ENCODE measurements around the gene IDE. TPM values are rescaled to one million over a fixed set of nuclear protein-coding genes. Genes with fewer than 3 reads are reported as not detected.

IDE gene
- total RNA-seq, 6 experiments from 2014 or later = 35.4 to 46.5 (median 39.9) TPM

DNA sequence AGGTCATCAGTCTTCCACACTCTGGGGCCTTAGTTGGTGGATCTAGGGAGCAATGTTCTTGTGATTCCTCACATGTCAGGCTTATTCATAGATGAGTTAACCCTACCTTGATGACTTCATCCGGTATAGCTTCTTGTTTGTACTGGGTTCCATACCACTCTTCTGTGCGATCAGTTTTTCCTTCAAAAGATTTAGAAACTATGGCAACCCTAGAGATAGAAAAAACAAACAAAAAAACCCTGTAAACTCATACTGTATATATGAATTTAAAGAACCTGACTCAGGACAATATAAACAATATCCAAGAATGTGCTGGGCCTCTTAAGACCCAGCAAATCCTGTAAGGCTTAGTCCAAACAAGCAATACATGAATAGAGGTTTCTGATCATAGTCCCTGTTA lies 83.5 kb downstream of the IDE start:
- H3K27ac Mint-ChIP-seq = peak overlapping the region; percentile 74
- H3K9me3 Mint-ChIP-seq = no peaks in the 10 kb centered on the region
- peak; percentile 63 for DNase-seq
- no peak overlapping the region for H3K4me3 Mint-ChIP-seq
- peaks cover 31% of the 10 kb centered on the region for H3K4me1 Mint-ChIP-seq (ENCODE audit: low read depth)
- TF ChIP-seq, protein P1, sequence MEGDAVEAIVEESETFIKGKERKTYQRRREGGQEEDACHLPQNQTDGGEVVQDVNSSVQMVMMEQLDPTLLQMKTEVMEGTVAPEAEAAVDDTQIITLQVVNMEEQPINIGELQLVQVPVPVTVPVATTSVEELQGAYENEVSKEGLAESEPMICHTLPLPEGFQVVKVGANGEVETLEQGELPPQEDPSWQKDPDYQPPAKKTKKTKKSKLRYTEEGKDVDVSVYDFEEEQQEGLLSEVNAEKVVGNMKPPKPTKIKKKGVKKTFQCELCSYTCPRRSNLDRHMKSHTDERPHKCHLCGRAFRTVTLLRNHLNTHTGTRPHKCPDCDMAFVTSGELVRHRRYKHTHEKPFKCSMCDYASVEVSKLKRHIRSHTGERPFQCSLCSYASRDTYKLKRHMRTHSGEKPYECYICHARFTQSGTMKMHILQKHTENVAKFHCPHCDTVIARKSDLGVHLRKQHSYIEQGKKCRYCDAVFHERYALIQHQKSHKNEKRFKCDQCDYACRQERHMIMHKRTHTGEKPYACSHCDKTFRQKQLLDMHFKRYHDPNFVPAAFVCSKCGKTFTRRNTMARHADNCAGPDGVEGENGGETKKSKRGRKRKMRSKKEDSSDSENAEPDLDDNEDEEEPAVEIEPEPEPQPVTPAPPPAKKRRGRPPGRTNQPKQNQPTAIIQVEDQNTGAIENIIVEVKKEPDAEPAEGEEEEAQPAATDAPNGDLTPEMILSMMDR (IDR thresholded peaks at IDR 0.05) = no peak
- peaks cover 39% of the 10 kb centered on the region for H3K36me3 Mint-ChIP-seq (ENCODE audit: low read depth)
- H3K27me3 Mint-ChIP-seq (ENCODE audit: insufficient read depth) = no peaks in the 10 kb centered on the region

DNA sequence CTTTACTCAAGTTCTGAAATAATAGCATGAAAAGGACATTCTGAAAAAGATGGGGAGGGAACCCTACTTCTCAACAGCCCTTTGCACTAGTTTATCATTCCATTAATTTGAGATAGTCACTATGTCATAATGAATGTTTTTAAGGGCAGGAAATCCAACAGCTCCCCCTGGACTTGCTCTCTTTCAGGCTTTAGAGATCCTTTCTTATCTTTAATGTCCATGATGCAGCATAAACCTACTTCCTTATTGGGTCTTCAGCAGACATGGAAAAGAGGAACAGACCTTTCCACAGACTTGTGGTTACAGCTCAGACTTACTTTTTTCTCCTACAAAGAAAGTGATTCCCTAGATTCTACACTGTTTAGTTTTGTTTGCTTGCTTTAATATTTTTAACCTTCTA lies 87.3 kb downstream of the IDE start:
- H3K27me3 Mint-ChIP-seq (ENCODE audit: insufficient read depth) = no peaks in the 10 kb centered on the region
- peaks cover 26% of the 10 kb centered on the region for H3K4me1 Mint-ChIP-seq (ENCODE audit: low read depth)
- DNase-seq = no peak
- TF ChIP-seq, protein P1 (IDR thresholded peaks at IDR 0.05) = no peak
- H3K9me3 Mint-ChIP-seq = no peaks in the 10 kb centered on the region
- H3K4me3 Mint-ChIP-seq = no peak overlapping the region
- peaks cover 29% of the 10 kb centered on the region for H3K36me3 Mint-ChIP-seq (ENCODE audit: low read depth)
- H3K27ac Mint-ChIP-seq = peak overlapping the region; percentile 4; the same call in 1 of the 2 replicates

DNA sequence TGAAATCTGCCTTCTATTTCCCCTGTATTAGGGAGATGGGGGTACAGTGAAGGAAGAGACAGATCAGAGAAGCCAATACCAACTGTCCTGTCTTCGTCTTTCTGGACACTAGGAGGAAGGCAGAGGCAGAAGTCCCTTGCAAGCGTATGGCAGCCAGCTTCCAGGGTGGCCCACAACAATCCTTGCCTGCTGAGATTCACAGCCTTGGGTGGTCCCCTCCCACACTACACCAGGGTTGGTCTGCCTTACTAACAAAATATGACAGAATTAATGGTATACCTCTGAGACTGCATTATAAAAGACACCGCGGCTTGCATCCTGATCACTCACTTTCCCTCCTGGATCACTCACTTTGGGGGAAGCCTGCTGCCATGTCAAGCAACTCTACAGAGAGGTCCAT lies 90.4 kb downstream of the IDE start:
- TF ChIP-seq, protein P1 (IDR thresholded peaks at IDR 0.05) = no peak
- no peak overlapping the region for H3K4me3 Mint-ChIP-seq
- H3K27me3 Mint-ChIP-seq (ENCODE audit: insufficient read depth) = no peaks in the 10 kb centered on the region
- no peaks in the 10 kb centered on the region for H3K9me3 Mint-ChIP-seq
- DNase-seq = no peak
- H3K4me1 Mint-ChIP-seq (ENCODE audit: low read depth) = peaks cover 12% of the 10 kb centered on the region
- H3K36me3 Mint-ChIP-seq (ENCODE audit: low read depth) = peaks cover 23% of the 10 kb centered on the region
- H3K27ac Mint-ChIP-seq = no peak overlapping the region

DNA sequence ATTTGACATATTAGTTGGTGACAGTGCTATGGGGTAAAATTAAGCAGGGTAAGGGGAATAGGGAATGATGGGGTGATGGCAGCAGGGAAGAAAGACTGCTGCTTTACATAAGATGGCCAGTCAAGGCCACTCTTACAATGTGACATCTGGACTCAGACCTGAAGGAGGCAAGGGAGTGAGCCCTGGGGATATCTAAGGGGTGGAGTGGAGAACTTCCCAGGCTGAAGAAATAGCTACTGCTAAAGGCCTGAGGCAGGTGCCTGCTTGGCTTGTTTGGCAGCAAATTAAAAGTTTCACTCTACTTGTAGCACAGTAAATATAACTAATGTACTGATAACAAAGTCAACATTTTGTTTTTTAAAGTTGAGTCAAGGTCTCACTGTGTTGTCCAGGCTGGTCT lies 93.5 kb downstream of the IDE start:
- H3K4me3 Mint-ChIP-seq = no peak overlapping the region
- H3K27me3 Mint-ChIP-seq (ENCODE audit: insufficient read depth) = no peaks in the 10 kb centered on the region
- peaks cover 19% of the 10 kb centered on the region for H3K36me3 Mint-ChIP-seq (ENCODE audit: low read depth)
- no peaks in the 10 kb centered on the region for H3K4me1 Mint-ChIP-seq (ENCODE audit: low read depth)
- no peak overlapping the region for H3K27ac Mint-ChIP-seq
- H3K9me3 Mint-ChIP-seq = no peaks in the 10 kb centered on the region
- no peak for DNase-seq
- TF ChIP-seq, protein P1 (IDR thresholded peaks at IDR 0.05) = no peak

DNA sequence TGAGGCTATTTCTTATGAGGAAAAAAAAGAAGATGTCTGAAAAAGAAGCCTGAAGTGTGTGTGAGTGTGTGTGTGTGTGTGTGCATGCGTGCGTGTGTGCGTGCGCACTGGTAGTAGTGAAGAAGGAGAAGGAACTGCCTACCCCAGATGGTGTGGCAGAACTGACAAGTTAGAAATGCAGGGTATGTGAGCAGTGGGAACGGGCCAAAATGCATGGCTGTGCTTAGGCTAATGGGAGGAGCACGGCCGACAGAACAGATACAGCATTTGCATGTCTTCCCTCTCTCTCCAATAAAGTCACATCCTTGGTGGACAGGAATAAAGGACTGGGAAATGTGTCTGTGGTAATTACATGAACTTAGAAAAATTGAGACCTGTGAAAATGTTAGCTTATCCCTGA lies 94.3 kb downstream of the IDE start:
- TF ChIP-seq, protein P1 (IDR thresholded peaks at IDR 0.05) = no peak
- Mint-ChIP-seq H3K4me1 (ENCODE audit: low read depth) (no peaks in the 10 kb centered on the region), H3K36me3 (ENCODE audit: low read depth) (peaks cover 24% of the 10 kb centered on the region)

DNA sequence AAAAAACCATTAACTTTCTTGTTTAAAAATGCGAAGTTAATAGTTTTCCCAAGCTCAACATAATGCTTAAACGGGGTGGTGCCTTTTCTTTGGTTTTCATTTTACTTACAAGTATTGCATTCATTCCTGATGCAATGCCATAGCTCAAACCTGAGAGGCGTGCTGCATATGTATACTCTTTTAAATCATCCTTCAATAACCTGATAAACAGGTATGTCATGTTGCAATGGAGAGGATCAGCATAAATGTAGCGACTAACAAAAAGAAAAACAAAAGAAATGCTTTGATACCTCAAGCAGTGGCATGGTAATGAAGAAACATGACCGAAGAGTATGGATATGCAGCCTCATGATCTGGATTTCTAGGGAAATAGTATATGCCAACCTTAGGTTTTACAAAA lies 95.4 kb downstream of the IDE start:
- TF ChIP-seq, protein P1 (IDR thresholded peaks at IDR 0.05) = no peak
- Mint-ChIP-seq H3K4me1 (ENCODE audit: low read depth) (no peaks in the 10 kb centered on the region), H3K27me3 (ENCODE audit: insufficient read depth) (no peaks in the 10 kb centered on the region), H3K36me3 (ENCODE audit: low read depth) (peaks cover 22% of the 10 kb centered on the region), H3K4me3 (no peak overlapping the region), H3K27ac (no peak overlapping the region), H3K9me3 (no peaks in the 10 kb centered on the region)
- DNase-seq = no peak

More for the DNA sequence above, 94.3 kb downstream of the IDE start:
- Mint-ChIP-seq H3K4me3 (no peak overlapping the region), H3K27ac (no peak overlapping the region), H3K27me3 (ENCODE audit: insufficient read depth) (no peaks in the 10 kb centered on the region), H3K9me3 (no peaks in the 10 kb centered on the region)
- DNase-seq = no peak
